Activated T-cell treated with anti-CD3 and anti-CD28 coated beads, Interleukin-2, amount 50 U/mL, for 24 hours (primary cell): ENCODE measurements around the gene MAP3K20.
"Not testable (repeated sequence)": the region's sequence is repeated elsewhere in the genome, so short reads cannot be mapped to it uniquely, and the experiment has no call there.

ENCODE experiments used
- DNase-seq: peaks from one replicate; pipeline ENCODE4 v3.0.0-alpha.2; 2020
- H3K27ac Mint-ChIP-seq: 2 replicates; pipeline ENCODE4 v1.8.0; 2020; ENCODE audit warnings: mild to moderate bottlenecking, mixed read lengths
- H3K27me3 Mint-ChIP-seq: 2 replicates; pipeline ENCODE4 v1.8.0; 2020; ENCODE audit warnings: mixed read lengths
- H3K36me3 Mint-ChIP-seq: 2 replicates; pipeline ENCODE4 v1.8.0; 2020; ENCODE audit warnings: low read depth, mixed read lengths
- H3K4me1 Mint-ChIP-seq: 2 replicates; pipeline ENCODE4 v1.8.0; 2020; ENCODE audit warnings: low read depth, mixed read lengths
- H3K4me3 Mint-ChIP-seq: 2 replicates; pipeline ENCODE4 v1.8.0; 2020; ENCODE audit warnings: mild to moderate bottlenecking, moderate library complexity, mixed read lengths
- H3K9me3 Mint-ChIP-seq: 2 replicates; pipeline ENCODE4 v1.8.0; 2020; ENCODE audit warnings: mixed read lengths

Gene MAP3K20

GRCh38 chr2:173090276-173090877 is 14.7 kb downstream of the MAP3K20 start:
- Mint-ChIP-seq H3K4me1 (no peaks in the 10 kb centered on the region), H3K9me3 (no peaks in the 10 kb centered on the region), H3K36me3 (no peaks in the 10 kb centered on the region), H3K27ac (no peak overlapping the region), H3K27me3 (peaks cover 24% of the 10 kb centered on the region), H3K4me3 (no peak overlapping the region)
- no peak for DNase-seq

GRCh38 chr2:173090973-173091660 is 15.5 kb downstream of the MAP3K20 start:
- no peak for DNase-seq
- Mint-ChIP-seq H3K36me3 (no peaks in the 10 kb centered on the region), H3K4me1 (no peaks in the 10 kb centered on the region), H3K27ac (no peak overlapping the region), H3K4me3 (no peak overlapping the region), H3K27me3 (peaks cover 26% of the 10 kb centered on the region), H3K9me3 (no peaks in the 10 kb centered on the region)

GRCh38 chr2:173091910-173092309 is 16.3 kb downstream of the MAP3K20 start:
- Mint-ChIP-seq H3K4me1 (no peaks in the 10 kb centered on the region), H3K4me3 (no peak overlapping the region), H3K36me3 (no peaks in the 10 kb centered on the region)

GRCh38 chr2:173092844-173093402 is 17.3 kb downstream of the MAP3K20 start:
- Mint-ChIP-seq H3K4me3 (no peak overlapping the region), H3K27me3 (peaks cover 17% of the 10 kb centered on the region), H3K27ac (no peak overlapping the region)

More at GRCh38 chr2:173091910-173092309, 16.3 kb downstream of the MAP3K20 start:
- DNase-seq: no peak
- peaks cover 22% of the 10 kb centered on the region for H3K27me3 Mint-ChIP-seq
- no peaks in the 10 kb centered on the region for H3K9me3 Mint-ChIP-seq
- no peak overlapping the region for H3K27ac Mint-ChIP-seq

DNA sequence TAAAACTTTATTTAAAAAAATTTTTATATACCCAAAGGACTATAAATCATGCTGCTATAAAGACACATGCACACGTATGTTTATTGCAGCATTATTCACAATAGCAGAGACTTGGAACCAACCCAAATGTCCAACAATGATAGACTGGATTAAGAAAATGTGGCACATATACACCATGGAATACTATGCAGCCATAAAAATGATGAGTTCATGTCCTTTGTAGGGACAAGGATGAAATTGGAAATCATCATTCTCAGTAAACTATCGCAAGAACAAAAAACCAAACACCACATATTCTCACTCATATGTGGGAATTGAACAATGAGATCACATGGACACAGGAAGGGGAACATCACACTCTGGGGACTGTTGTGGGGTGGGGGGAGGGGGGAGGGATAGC is 18.0 kb downstream of the MAP3K20 start:
- H3K4me3 Mint-ChIP-seq, DNase-seq, H3K36me3 Mint-ChIP-seq, H3K27ac Mint-ChIP-seq, H3K4me1 Mint-ChIP-seq, H3K9me3 Mint-ChIP-seq: not testable (repeated sequence)
- peaks cover 17% of the 10 kb centered on the region for H3K27me3 Mint-ChIP-seq

More at GRCh38 chr2:173092844-173093402, 17.3 kb downstream of the MAP3K20 start:
- no peaks in the 10 kb centered on the region for H3K4me1 Mint-ChIP-seq
- no peaks in the 10 kb centered on the region for H3K9me3 Mint-ChIP-seq
- no peak for DNase-seq
- H3K36me3 Mint-ChIP-seq: no peaks in the 10 kb centered on the region

GRCh38 chr2:173094731-173095130 is 19.1 kb downstream of the MAP3K20 start:
- peaks cover 3% of the 10 kb centered on the region for H3K4me1 Mint-ChIP-seq
- peaks cover 15% of the 10 kb centered on the region for H3K27me3 Mint-ChIP-seq
- no peaks in the 10 kb centered on the region for H3K36me3 Mint-ChIP-seq
- DNase-seq: no peak
- H3K27ac Mint-ChIP-seq: no peak overlapping the region
- H3K4me3 Mint-ChIP-seq: no peak overlapping the region
- no peaks in the 10 kb centered on the region for H3K9me3 Mint-ChIP-seq

- Mint-ChIP-seq H3K27ac (no peak overlapping the region), H3K27me3 (peaks cover 13% of the 10 kb centered on the region), H3K4me3 (no peak overlapping the region), H3K4me1 (peaks cover 3% of the 10 kb centered on the region), H3K36me3 (no peaks in the 10 kb centered on the region), H3K9me3 (no peaks in the 10 kb centered on the region)
- no peak for DNase-seq
Observed at GRCh38 chr2:173095356-173095755, 19.7 kb downstream of the MAP3K20 start.

DNA sequence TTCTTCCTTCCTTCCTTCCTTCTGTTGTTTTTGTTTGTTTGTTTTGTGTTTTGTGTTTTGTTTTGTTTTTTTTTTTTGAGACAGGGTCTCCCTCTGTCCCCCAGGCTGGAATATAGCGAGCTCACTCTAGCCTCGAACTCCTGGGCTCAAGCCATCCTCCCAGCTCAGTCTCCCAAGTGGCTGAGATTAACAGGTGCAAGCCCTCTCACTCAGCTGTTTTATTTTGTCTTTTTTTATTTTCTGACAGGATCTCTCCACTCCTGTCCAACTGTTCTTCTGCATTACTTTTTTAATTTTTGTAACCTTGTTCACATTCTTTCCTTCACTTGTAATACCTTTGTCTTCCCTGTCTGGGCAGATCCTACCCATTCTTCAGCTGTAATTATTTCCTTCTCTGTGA is 23.6 kb downstream of the MAP3K20 start:
- no peak overlapping the region for H3K27ac Mint-ChIP-seq
- no peak overlapping the region for H3K4me3 Mint-ChIP-seq
- no peak for DNase-seq
- peaks cover 6% of the 10 kb centered on the region for H3K27me3 Mint-ChIP-seq
- H3K36me3 Mint-ChIP-seq: no peaks in the 10 kb centered on the region
- peaks cover 15% of the 10 kb centered on the region for H3K4me1 Mint-ChIP-seq
- H3K9me3 Mint-ChIP-seq: no peaks in the 10 kb centered on the region

DNA sequence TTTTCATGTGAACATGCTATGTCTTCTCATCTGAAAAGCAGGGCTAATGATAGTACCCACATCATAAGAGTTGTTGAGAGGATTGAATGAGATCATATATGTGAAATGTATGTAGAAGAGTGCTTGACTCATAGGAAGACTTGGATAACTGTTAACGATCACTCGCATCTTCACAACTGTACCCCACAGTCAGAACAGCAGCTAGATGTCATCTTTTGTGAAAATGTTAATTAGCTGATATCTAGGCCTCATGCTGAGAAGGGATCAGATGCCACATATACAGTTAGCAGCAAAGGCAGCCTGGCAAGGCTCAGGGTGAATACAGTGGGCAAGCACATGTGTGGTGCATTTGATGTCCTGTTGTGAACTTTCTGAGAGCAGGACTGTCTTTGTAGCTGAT is 24.2 kb downstream of the MAP3K20 start:
- Mint-ChIP-seq H3K4me1 (peaks cover 15% of the 10 kb centered on the region), H3K27ac (no peak overlapping the region), H3K27me3 (peaks cover 6% of the 10 kb centered on the region), H3K9me3 (no peaks in the 10 kb centered on the region), H3K4me3 (no peak overlapping the region), H3K36me3 (no peaks in the 10 kb centered on the region)
- DNase-seq: no peak

DNA sequence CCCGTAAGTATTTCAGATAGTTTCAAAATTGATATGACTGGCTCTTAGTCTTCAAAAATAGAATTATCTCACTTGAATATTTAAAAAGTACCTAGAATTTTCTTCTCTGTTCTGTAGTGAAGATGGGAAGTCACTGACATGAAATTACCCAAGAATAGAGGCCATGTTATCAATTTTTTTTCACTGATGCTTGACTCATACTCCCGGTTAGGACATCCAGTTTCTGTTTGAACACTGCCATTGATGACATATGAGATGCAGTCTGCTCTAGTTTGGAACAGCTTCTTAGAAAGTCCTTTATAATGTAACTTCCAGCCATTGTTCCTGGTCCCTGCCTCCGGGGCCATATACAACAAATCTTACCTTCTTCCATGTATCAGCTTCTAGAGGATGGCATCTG is 26.0 kb downstream of the MAP3K20 start:
- no peaks in the 10 kb centered on the region for H3K36me3 Mint-ChIP-seq
- H3K4me3 Mint-ChIP-seq: no peak overlapping the region
- H3K4me1 Mint-ChIP-seq: peaks cover 15% of the 10 kb centered on the region
- H3K9me3 Mint-ChIP-seq: no peaks in the 10 kb centered on the region
- no peaks in the 10 kb centered on the region for H3K27me3 Mint-ChIP-seq
- H3K27ac Mint-ChIP-seq: peak overlapping the region; percentile 34
- no peak for DNase-seq

DNA sequence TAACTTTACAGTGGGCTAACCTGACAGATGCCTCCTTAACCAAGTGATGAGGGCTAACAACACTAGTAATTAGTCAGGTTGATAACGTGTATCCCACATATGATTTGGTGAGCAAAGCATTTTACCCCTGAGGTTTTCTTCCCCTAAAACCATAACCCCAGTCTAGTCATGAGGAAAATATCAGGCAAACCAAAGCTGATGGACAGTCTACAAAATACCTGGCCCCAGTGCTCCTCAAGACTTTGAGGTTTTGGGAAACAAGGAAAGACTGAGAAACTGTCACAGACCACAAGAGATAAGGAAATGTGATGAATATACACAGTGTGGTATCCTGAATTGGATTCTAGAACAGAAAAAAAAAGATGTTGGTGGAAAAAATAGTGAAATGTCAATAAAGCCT is 28.5 kb downstream of the MAP3K20 start:
- Mint-ChIP-seq H3K36me3 (no peaks in the 10 kb centered on the region), H3K27ac (no peak overlapping the region), H3K9me3 (no peaks in the 10 kb centered on the region), H3K27me3 (no peaks in the 10 kb centered on the region), H3K4me3 (no peak overlapping the region), H3K4me1 (peaks cover 15% of the 10 kb centered on the region)
- no peak for DNase-seq

DNA sequence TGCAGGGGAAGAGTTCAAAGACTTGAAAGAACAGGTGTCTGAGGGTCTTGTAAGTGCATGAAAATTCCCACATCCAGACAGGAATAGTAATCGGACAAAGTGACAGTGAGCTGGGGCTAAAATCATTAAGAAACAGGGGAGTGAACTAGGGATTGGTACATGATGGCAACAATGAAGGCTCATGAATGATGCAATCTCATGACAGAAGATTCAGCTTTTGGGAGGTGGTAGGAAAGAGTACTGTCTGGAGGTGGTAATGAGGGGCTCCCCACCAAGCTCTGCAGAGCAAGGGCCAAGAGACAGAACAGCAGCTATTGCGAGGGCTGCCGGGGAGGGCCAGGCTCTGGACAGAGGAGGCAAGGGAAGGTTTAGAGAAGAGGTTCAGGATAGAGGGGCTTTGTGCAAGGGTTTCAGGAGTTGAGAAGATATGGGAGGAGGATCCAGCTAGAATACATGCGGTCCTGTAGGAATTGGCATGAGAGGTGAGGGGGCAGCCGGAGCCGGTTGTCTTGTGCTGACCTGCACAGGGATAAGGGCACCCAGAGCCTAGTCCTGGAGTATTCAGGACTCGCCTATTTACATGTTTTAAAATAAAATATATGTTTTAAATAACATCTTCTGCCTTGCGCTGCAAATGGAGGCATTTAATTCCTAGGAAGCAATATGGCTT is 31.4 kb downstream of the MAP3K20 start:
- peaks cover 4% of the 10 kb centered on the region for H3K4me1 Mint-ChIP-seq
- no peak overlapping the region for H3K4me3 Mint-ChIP-seq
- H3K9me3 Mint-ChIP-seq: no peaks in the 10 kb centered on the region
- H3K27me3 Mint-ChIP-seq: peaks cover 8% of the 10 kb centered on the region
- DNase-seq: no peak
- no peak overlapping the region for H3K27ac Mint-ChIP-seq
- H3K36me3 Mint-ChIP-seq: no peaks in the 10 kb centered on the region

DNA sequence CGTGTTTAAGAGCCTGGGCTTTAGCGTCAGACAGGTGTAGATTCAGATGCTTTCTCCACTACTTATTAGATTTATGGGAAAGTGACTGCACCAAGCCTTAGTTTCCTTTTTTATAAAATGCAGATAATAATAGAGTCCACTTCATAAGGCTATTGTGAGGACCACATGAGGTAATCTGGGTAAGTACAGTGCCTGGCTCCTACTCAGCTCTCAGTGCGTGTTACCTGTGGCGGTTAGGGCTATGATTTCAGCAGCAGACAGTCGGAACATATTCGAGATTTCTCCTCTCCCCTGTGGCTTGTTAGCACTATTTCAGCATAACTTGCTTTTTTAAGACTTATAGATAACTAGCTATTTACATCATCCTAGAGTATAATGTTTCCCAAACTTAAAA is 32.0 kb downstream of the MAP3K20 start:
- DNase-seq: no peak
- Mint-ChIP-seq H3K9me3 (no peaks in the 10 kb centered on the region), H3K36me3 (no peaks in the 10 kb centered on the region), H3K4me3 (no peak overlapping the region), H3K27ac (no peak overlapping the region), H3K4me1 (no peaks in the 10 kb centered on the region), H3K27me3 (peaks cover 14% of the 10 kb centered on the region)

- H3K9me3 Mint-ChIP-seq: peaks cover 2% of the 10 kb centered on the region
- no peak overlapping the region for H3K4me3 Mint-ChIP-seq
- H3K4me1 Mint-ChIP-seq: no peaks in the 10 kb centered on the region
- H3K27ac Mint-ChIP-seq: no peak overlapping the region
- no peak for DNase-seq
- H3K36me3 Mint-ChIP-seq: no peaks in the 10 kb centered on the region
- peaks cover 31% of the 10 kb centered on the region for H3K27me3 Mint-ChIP-seq
Observed at GRCh38 chr2:173109253-173110188, 33.9 kb downstream of the MAP3K20 start.
